GM06990 (cell line): Measurements from ENCODE around the gene PNPLA5.

Experiments used
- DNase-seq: peaks from one replicate; pipeline ENCODE4 v3.0.0-alpha.2; 2011; ENCODE audit not compliant: insufficient read length; ENCODE audit errors: extremely low read depth
- H3K27me3 ChIP-seq: replicated peaks from 2 replicates; pipeline ENCODE4 v1.6.0; 2011; ENCODE audit warnings: low read length; ENCODE audit not compliant: control insufficient read depth, insufficient read depth
- H3K36me3 ChIP-seq: 2 replicates; pipeline ENCODE4 v1.5.1; 2011; ENCODE audit warnings: low read length; ENCODE audit not compliant: control insufficient read depth, insufficient read depth
- H3K4me3 ChIP-seq: replicated peaks from 2 replicates; pipeline ENCODE4 v1.5.1; 2011; ENCODE audit warnings: low read depth, mild to moderate bottlenecking, control low read depth, low read length
- TF ChIP-seq, protein P1 (sequence below): IDR thresholded peaks from 2 replicates; pipeline ENCODE4 v1.5.1; 2011; ENCODE audit warnings: low read length, control low read depth, mild to moderate bottlenecking, inconsistent platforms; ENCODE audit not compliant: insufficient read depth, poor library complexity, severe bottlenecking

PNPLA5 gene

DNA sequence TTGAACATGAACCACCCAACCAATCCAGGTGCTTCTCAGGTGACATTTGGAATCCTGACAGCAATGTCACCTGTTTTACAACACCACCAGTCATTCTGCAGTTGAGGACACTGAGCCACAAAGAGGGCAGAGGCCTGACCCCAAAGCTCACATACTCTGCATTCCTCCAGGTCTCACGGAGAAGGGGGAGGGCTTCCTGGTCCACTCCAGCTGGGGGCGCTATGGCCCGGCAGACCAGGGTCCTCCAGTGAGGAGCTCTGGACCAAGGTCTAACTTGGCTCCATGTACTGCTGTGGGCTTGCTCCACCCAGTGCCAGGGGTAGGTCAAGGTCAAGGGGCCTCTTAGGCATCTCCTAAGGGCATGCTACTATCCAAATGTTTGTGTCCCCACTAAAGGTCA lies 30.3 kb upstream of the PNPLA5 start:
- Histone ChIP-seq H3K4me3 (no peak overlapping the region), H3K36me3 (no peaks in the 10 kb centered on the region), H3K27me3 (no peaks in the 10 kb centered on the region; the same call in none of the 2 replicates)
- DNase-seq: no peak
- TF ChIP-seq, protein P1, sequence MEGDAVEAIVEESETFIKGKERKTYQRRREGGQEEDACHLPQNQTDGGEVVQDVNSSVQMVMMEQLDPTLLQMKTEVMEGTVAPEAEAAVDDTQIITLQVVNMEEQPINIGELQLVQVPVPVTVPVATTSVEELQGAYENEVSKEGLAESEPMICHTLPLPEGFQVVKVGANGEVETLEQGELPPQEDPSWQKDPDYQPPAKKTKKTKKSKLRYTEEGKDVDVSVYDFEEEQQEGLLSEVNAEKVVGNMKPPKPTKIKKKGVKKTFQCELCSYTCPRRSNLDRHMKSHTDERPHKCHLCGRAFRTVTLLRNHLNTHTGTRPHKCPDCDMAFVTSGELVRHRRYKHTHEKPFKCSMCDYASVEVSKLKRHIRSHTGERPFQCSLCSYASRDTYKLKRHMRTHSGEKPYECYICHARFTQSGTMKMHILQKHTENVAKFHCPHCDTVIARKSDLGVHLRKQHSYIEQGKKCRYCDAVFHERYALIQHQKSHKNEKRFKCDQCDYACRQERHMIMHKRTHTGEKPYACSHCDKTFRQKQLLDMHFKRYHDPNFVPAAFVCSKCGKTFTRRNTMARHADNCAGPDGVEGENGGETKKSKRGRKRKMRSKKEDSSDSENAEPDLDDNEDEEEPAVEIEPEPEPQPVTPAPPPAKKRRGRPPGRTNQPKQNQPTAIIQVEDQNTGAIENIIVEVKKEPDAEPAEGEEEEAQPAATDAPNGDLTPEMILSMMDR: no peak

DNA sequence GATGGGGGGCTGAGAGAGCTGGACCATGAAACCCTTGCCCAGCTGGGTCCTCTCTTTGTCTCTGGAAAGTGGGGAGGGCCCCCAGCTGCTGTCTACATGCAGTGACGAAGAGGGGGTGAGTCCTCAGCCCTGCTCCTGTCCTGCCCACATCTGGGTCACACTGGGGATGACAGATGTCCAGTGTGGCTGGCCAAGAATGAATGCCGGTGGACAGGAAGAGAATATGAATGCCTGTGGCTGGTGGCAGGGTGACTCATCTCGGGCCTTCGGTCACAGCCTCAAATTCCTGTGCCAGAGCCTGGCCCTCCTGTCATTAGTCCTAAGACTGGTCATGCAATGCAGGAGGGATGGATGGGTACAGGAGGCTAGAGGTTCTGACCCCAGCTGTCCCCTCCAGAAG lies 29.6 kb upstream of the PNPLA5 start:
- Histone ChIP-seq H3K4me3 (no peak overlapping the region), H3K36me3 (no peaks in the 10 kb centered on the region), H3K27me3 (no peaks in the 10 kb centered on the region; the same call in none of the 2 replicates)
- DNase-seq: no peak
- TF ChIP-seq, protein P1: no peak

- Histone ChIP-seq H3K36me3 (no peaks in the 10 kb centered on the region), H3K4me3 (no peak overlapping the region), H3K27me3 (no peaks in the 10 kb centered on the region; the same call in none of the 2 replicates)
- no peak for DNase-seq
- TF ChIP-seq, protein P1: no peak
Measured at GRCh38 chr22:43919106-43919973, 27.5 kb upstream of the PNPLA5 start.

GRCh38 chr22:43917521-43917920 lies 25.7 kb upstream of the PNPLA5 start:
- TF ChIP-seq, protein P1: no peak
- no peaks in the 10 kb centered on the region for H3K36me3 ChIP-seq
- H3K27me3 ChIP-seq: no peaks in the 10 kb centered on the region; the same call in none of the 2 replicates
- H3K4me3 ChIP-seq: no peak overlapping the region
- no peak for DNase-seq

- H3K4me3 ChIP-seq: no peak overlapping the region
- peaks cover 2% of the 10 kb centered on the region for H3K27me3 ChIP-seq
- TF ChIP-seq, protein P1: no peak
- no peaks in the 10 kb centered on the region for H3K36me3 ChIP-seq
- no peak for DNase-seq
Measured at GRCh38 chr22:43911351-43911750, 19.5 kb upstream of the PNPLA5 start.
